HG02981 (cell line): ENCODE data around the gene GPR39.

Experiments used
- ATAC-seq: cut with Tn5 transposase; IDR thresholded peaks from one replicate; pipeline ENCODE4 v1.9.1; 2021; ENCODE audit warnings: mild to moderate bottlenecking, moderate library complexity; ENCODE audit not compliant: unreplicated experiment

The GPR39 gene

DNA sequence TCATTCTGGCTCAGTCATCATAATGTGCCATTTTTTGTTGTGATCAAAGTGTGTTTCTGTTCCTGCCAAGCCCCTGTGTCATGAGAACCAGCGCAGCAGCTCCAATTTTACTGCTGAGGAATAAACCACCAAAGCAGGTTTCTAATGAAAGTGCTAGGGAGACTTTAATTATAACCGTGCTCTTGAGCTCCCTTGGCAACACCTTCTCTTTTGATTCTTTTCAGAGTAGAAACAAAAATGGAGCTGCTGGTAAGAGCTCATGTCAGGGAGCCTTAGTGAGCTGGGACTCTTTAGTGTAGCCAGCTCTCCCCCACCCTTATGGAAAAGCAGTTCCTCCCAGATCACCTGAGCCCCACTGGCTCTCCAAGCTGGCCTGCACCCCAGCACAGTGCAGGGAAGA lies 179.1 kb downstream of the GPR39 start:
- no peak for ATAC-seq

DNA sequence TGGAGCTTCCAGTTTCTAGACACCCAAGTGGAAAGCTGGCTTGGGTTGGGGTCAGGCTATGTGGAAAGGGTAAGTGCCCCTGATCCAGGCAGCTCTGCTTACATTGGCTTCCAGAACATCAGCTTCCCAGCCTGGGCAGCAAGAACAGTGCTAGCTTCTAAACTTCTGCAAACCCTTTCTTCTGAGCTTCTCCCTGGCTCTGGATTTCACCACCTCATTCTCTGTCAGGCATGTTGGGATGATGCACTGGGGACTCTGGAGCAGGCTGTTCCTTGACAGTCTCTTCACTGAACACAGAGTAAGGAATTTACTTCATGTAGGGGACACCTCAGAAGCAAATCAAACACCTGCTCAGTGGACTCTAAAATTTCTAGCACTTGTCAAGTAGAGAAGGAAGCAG lies 180.6 kb downstream of the GPR39 start:
- ATAC-seq: no peak

DNA sequence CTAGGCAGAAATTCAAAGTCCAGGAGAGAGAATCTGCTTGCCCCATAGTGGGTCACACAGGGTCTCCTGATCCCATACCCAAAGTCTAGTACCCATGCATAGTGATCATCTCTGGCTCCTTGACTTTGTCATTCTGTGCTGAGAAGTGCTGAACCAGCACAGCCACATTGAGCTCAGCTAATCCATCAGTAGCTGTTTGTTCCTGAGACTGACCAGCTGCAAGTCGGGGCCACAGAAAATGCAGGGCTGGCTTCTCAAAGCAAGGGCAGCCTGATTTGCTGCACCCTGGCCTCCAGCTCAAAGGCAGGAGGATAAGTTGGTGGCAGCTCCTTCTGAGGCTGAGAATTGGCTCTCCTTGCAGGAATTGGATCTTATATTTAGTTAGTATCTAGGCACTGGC lies 181.2 kb downstream of the GPR39 start:
- ATAC-seq: no peak

DNA sequence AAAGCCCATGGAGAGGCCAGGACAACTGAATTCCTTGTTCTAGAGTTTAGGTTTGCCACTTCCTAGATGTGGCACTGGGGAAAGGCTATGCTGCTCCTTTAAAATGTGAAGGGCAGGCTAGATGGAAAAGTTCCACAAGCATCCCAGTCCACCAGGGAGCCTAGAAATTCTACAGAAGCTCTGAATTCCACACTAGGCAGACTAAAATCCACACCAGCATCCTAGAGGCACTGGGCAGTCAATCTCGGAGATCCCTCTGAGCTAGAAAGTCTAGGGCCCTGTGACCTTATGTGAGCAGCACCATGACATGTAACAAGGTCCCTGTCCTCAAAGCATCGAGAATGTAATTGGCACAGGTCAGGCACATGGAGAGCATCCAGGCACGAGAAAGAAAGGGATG lies 181.9 kb downstream of the GPR39 start:
- no peak for ATAC-seq

DNA sequence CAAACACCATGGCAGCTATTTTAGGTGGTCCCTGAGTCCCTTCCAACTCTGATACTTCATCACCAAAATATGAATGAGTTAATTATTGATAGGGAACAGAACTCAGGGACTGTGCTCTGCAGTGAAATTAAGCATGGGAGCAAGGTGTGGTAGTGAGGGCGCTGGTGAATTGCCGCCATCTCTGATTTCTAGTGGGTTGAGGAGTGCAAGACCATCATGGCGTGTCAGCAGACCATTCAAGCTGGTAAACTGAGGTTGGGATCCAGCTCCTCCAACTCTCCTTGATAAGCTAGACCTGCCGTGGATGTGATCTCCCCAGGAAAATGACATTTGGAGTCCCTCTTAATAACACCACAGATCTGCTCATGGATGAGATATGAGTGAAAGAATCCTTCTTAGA lies 183.0 kb downstream of the GPR39 start:
- no peak for ATAC-seq

DNA sequence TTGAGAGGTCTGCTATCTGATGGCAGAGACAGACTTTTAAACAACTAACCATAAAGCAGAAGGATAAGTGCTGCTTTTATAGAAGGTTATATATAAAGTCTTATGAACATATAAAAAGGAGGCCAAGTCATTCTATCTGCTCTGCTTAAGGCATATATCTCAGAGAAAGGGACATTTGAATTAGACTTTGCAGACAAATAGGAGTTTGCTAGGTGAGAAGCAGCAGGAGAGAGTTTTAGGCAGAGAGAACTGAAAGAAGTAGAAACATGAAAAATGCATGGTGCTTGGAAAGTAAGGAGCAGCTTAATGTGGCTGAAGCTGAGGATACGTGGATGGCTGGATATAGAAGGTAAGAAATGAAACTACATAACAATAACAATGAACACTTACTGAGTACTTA lies 188.0 kb downstream of the GPR39 start:
- no peak for ATAC-seq

DNA sequence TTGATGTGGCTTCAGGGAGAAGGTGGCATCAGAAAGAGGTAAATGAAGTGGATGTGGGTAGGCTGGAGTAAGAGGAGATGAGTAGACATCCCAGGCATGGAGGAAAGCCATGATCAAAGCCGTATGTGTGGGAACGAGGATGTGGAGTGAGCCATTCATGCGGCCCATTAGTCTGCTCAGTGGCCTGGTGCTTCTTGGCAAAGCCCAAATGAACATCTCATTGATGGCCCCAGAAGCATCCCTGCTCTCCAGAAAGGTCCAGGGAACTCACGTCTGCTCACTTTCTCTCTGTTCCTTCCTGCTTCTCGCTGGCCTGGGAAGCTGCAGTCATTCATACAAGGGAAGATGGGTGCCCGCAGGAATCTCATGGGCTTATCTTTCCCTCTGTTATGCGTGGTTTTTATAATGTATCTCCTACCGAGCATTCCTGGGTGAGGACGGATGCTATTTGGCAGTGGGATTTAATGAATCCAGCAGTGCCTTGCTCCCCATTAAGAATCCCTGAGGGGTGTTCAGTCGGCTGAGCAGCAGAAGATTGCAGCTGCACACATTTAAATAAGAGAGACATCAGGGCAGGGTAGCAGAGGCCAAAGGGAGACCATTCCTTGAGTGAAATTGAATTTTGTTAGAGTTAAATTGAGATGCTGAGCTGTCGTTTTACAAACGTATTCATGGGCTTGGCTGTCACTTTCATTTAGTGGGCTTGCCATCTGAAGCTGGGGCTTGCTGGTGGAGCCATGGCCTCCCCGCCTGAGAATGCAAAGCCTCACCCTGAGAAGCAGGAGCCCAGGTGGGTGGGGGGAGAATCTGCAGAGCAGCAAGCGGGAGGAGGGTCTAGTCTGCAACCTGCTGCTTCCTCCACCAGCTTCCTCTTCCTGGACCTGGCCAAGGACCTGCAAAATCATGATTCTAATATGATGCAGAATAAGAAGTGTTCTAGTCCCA lies 188.9 kb downstream of the GPR39 start:
- ATAC-seq: no peak

DNA sequence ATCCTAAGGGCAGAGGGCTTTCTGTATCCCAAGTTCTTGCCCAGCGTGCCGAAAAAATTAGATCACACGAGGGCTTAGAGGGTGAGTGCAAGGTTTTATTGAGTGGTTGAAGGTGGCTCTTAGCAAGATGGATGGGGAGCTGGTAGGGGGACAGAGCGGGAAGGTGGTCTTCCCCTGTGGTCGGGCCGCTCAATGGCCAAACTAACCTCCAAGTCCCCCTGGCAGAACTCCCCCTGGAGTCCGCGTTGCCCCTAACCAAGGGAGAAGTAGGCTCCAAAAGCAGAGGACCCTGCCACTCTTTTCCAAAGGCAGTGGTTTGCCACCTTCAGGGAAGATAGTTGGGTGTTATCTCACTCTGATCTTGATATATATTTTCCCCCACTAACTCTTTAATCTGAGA lies 190.0 kb downstream of the GPR39 start:
- no peak for ATAC-seq

DNA sequence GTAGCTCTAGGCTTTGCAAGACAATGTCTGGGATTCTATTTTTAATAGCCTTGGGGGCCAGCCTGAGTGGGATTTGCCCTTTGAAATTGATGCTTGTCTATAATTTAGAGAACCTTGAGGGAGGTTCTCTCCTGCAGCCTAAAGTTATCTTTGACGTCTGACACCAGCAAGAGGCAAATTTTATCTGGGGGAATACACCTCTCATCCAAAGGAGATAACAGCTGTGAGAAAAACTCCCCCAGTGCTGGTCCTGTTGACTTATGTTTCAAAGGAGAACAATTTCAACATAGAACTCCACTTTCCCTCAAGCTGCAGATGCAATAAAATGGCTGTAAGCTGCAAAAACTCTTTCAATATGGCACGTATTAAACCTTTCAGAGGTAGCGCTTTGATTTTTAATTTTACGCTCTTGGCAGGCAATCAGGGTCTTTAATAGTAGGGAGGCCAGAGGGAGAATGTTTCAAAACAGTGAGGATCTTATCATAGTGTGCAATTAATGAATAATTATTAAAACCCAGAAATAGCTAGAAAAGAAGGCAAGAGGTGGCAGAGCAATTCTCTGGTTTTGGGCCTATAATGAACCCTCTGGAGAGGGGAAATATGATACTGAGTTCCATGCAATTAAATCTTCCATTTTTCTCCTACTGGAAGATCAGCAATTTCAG lies 191.0 kb downstream of the GPR39 start:
- ATAC-seq: no peak

DNA sequence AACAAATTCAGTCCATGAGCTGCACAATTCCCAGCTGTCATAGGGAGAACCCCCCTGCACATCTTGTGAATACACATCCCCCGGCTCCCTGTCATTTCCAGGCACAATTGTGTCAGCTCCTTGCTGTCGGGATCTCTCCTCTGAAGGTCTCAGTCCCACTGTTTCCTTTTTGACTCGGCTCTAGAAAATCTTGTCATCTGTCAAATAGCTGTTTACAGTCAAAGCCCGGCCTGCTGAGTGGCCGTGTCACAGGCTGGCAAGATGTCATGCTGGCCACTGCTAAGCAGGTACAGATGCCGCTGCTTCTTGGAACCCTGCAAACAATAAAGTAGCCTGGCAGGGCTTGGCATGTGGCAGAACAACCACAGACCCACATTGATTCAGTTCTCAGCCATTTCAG lies 191.7 kb downstream of the GPR39 start:
- no peak for ATAC-seq

DNA sequence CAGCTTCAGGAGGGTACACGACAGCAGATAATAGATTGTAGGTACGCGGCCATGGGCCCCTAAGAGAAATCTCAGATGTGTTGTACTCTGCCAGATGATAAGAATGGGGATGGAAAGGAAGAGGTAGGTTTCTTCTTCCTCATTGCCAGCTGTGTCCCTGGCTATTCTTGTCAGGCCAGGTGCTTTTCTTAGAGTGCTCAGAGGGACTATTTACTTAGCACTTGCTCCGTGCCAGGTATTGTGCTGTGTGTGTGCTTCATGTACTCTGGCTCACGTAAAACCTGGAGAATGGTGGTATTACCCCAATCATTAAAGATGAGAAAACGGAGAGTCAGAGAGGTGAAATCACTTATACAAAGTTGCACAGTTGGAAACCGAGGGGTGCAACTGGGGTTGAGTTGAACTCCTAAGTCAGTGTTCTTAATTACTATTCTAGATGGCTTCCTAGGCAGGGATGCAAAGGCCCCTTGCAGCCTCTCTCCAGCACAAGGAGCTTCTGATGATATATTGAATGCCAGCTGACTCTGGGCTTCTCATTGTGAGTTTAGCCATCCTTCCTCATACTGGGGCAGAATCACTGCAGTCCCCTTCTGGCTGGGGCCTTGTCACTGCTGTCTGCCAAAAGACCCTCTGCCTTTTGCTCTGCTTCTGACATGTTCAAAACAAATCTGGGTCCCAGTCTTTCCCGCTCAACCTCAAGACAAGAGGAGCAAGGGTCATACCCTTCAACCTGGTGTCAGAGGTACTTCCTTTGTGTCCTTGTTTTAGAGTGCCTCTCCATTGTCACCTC lies 192.7 kb downstream of the GPR39 start:
- ATAC-seq: no peak

DNA sequence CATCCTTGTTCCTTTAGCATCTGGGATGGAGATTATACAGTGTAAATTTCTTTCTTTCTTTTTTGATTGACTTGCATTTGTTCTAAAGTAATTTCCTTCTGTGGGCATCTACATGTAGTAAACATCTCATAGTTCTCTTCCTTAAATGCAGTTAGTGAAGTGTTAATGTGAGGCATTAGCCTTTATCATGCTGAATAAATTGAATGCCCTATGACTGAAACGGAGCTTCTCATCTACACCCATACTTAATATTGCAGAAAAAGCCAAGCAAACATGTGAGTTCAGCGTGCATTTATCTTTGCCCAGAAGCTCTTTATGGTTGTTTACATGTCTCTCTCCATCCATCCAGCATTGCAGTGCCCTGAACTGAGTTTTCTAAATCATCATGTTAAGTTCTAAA lies 195.1 kb downstream of the GPR39 start:
- no peak for ATAC-seq

DNA sequence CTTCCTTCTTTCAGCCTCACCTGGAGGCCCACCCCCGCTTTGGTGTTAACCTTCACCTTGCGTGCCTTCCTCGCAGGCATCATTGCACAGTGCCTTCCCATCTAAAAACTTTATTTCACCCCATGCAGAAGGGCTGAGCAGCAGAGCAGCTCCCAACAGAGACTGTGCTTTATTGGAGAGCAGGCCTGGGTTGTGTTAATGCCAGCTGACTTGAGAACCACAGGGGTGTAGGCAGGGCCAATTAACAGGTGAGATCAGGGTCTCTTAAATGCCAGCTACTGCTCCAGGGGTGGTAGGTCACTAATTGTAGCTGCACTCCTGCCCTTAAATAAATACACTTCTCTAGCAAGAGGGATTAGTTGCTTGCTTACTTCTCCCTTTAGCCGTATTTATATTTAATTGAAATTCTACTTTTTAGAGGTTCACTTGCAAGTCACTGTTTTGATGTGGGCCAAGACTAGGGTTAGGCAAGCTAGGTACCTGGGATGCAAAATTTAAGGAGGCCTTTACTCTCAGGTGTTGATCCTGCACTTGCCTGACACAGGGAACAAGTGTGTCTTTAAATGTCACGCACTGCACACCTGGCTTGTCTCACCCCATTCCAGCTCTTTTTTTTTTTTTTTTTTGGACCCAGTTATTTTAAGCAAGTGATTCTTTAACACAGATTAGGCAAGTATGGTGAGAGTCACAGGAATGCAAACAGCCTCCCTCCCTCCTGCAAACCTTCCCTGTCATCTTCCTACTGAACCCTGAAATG lies 198.9 kb downstream of the GPR39 start:
- no peak for ATAC-seq

DNA sequence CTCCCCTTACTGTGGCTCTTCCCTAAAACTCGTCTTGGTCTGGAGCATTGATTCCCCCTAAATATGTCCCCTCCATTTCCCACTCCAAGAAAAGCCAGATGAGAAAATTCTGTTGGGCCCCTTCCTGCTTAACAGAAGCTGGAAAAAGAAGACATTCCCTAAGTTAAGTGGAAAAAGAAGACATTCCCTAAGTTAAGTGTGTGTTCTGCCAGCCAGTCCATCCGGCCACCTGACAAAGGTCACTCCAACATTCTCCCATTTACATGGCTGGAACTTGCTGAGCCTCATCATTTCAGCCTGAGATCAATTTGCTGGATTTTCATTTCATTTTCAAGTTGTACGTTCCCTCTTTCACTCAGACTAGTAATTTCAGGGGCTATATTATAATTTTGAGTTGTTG lies 201.4 kb downstream of the GPR39 start:
- no peak for ATAC-seq

DNA sequence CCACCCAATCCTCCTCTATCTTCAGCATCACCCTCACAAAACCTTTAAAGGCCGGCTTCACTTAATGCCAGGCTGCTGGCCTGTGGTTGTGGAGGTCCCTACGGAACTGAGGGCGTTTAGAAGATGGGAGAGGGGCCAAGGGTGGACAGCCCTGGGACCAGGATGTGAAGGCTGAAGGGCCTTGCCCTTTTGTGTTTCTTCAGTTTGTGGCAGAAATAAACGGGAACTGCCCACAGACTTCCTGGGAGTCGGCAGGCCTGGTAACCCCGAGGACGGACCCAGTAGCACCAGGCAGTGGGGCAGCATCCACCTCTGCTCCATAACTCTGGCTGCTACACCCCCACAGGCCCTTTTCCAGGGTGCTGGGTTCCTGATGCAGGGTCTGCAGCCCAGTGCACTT lies 202.1 kb downstream of the GPR39 start:
- ATAC-seq: no peak

DNA sequence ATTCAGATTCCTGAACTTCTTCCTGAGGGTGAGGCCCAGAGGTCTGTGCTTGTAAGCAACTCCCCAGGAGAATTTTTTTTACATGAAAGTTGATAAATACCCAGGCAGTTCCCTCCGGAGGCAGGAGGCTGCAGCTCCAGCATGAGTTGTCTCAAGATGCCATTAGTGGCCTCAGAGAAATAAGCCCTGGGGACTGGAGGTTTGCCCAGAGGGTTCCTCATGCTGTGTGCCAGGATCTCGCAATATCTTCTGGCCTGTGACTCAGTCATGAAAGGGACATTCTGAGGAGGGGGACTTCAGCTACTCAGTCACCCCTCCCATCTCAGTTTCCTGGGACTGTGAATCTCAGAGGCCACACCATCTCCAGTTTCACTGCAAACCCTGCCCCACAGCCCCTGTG lies 203.5 kb downstream of the GPR39 start:
- ATAC-seq: no peak

DNA sequence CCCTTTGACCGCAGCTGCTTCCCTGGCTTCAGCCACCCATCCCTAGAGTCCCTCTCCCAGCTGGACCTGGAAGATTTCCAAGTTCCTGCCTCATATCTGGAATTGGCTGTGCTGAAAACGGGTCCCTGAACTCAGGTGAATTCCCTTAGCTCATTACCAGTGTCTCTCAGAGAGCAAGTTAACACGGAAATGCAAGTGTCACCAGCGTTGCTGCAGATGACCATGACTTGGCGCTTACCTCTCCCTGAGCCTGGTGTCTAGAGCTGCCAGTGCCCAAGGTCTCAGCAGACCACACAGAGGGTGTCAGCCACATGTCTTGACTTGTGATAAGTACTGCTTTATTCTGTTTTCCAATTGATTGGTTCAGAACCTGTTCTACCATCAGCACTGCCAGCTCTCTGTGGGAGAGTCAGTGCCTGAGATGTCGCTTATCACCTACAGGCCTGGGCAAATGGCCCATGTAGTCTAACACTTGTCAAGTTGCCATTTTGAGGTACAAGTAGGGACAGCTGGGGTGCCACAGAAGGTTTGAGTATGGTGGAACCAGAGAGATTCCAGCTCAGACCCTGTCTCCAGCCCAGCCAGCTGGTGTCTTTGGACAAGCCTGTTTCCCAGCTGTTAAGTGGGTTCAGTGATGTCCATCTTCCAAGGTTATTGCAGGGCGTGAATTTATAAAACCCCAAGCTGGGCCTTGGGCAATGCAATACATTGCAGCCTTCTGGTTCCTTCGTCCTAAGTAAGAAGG lies 204.7 kb downstream of the GPR39 start:
- ATAC-seq: no peak

DNA sequence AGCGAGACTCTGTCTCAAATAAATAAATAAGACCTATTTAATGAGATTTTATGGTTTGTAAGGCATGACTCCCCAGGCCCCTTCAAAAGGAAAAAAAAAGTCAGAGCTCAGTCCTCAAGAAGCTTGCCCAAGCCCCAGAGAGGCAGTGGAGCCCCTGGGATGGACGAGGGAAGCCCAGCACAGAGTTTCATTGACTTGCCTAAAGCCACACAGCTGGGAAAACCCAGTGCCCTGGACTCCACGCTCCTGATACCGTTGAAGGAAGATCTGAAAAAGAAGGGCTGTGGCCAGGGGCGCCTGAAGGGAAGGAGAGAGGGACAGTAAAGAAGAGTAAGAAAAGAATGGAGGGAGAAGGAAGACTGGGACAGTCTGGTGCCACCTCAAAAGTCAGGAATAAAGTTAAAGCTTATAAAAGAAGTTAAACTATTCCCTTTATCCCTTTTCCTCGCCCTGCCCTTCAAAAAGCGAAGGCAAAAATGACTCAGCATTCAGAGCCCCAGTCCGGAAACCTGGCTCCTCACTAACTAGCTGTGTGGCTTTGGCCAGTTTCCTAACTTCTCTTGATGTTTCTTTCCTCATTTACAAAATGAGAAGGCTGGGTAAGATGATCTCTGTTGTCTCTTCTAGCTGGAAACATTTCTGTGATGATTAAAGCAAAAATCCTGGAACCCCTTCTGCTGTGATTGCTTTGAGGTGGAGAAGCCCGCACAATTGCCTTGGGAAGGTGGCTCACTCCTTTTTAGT lies 206.7 kb downstream of the GPR39 start:
- ATAC-seq: no peak

DNA sequence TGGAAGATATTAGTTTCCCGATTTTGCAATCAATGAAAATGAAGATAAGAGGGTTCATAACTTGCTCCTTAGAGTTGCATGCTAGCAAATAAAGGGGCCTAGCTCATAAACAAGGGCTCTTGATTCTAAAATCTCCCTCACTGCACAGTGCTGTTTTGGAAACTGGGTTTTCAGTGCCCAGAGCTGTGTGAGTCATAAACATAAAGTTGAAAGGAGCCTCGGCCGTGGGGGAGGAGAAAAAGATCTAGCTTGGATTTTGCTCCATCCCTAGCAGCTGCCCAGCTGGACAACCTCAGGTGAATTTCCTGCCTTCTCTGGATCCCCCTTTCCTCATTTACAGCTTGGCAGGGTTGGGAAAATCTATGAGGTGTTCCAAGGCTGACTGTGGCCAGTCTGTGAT lies 210.9 kb downstream of the GPR39 start:
- no peak for ATAC-seq
